CD4-positive, alpha-beta memory T cell (primary cell): ENCODE data around the gene GPR18. TPM values are rescaled to one million over a fixed set of nuclear protein-coding genes. Genes with fewer than 3 reads are reported as not detected.
"Not testable (repeated sequence)": the region's sequence is repeated elsewhere in the genome, so short reads cannot be mapped to it uniquely, and the experiment has no call there.

Source experiments
- CTCF ChIA-PET: fragments of 350-600 bp; sonication (Branson Sonifier 250); formaldehyde crosslinking; loops from one replicate; lab custom pipeline; 2021; ENCODE audit warnings: inconsistent platforms; ENCODE audit not compliant: partially characterized antibody; lab: Charles Lee
- POLR2A ChIA-PET: fragments of 350-600 bp; sonication (Branson Sonifier 250); formaldehyde crosslinking; loops from one replicate; lab custom pipeline; 2021; ENCODE audit not compliant: partially characterized antibody; lab: Charles Lee
- DNase-seq, 5 donors: peaks; one replicate each; pipeline versions ENCODE4 v3.0.0 to v3.0.0-alpha.2; 2020 to 2022; ENCODE audit warnings: mixed read lengths in 1 of 5
- H3K27ac ChIP-seq: one replicate; pipeline ENCODE4 v1.7.0; 2013; ENCODE audit warnings: low read depth, low read length
- H3K27me3 ChIP-seq: 2 replicates; pipeline ENCODE4 v1.7.0; 2013; ENCODE audit warnings: mild to moderate bottlenecking, low read length, moderate library complexity; ENCODE audit not compliant: insufficient read depth
- H3K36me3 ChIP-seq: 2 replicates; pipeline ENCODE4 v1.7.0; 2013; ENCODE audit warnings: mild to moderate bottlenecking, low read length, moderate library complexity; ENCODE audit not compliant: insufficient read depth
- H3K4me1 ChIP-seq: 2 replicates; pipeline ENCODE4 v1.7.0; 2013; ENCODE audit warnings: mild to moderate bottlenecking, low read length, moderate library complexity; ENCODE audit not compliant: insufficient read depth
- H3K4me3 ChIP-seq, 2 donors: one replicate each; pipeline ENCODE4 v1.7.0; 2013; ENCODE audit warnings: low read length in 2 of 2, mild to moderate bottlenecking in 1 of 2
- H3K9me3 ChIP-seq, 2 donors: one replicate each; pipeline ENCODE4 v1.7.0; 2013; ENCODE audit warnings: low read length in 2 of 2, control low read depth in 1 of 2; ENCODE audit not compliant: control insufficient read depth in 1 of 2
- H3K27ac Mint-ChIP-seq, 7 donors: one replicate each; pipeline ENCODE4 v1.8.0; 2020 to 2021; ENCODE audit warnings: mixed read lengths in 7 of 7, mild to moderate bottlenecking in 6 of 7, inconsistent platforms in 3 of 7, moderate library complexity in 3 of 7
- H3K27me3 Mint-ChIP-seq, 2 donors: one replicate each; pipeline ENCODE4 v1.8.0; 2020 to 2021; ENCODE audit warnings: mixed read lengths in 2 of 2
- H3K36me3 Mint-ChIP-seq, 2 donors: one replicate each; pipeline ENCODE4 v1.8.0; 2020 to 2021; ENCODE audit warnings: mixed read lengths in 2 of 2, inconsistent platforms in 1 of 2, mild to moderate bottlenecking in 1 of 2
- H3K4me1 Mint-ChIP-seq, 4 donors: one replicate each; pipeline ENCODE4 v1.8.0; 2020 to 2021; ENCODE audit warnings: mixed read lengths in 4 of 4, mild to moderate bottlenecking in 1 of 4
- H3K4me3 Mint-ChIP-seq, 8 donors: one replicate each; pipeline ENCODE4 v1.8.0; 2020 to 2021; ENCODE audit warnings: mixed read lengths in 8 of 8, mild to moderate bottlenecking in 7 of 8, moderate library complexity in 6 of 8, inconsistent platforms in 3 of 8
- H3K9me3 Mint-ChIP-seq, 8 donors: one replicate each; pipeline ENCODE4 v1.8.0; 2020 to 2021; ENCODE audit warnings: mixed read lengths in 8 of 8, mild to moderate bottlenecking in 5 of 8, inconsistent platforms in 3 of 8, moderate library complexity in 1 of 8
- intact Hi-C: fragments of 100-400 bp; cut with micrococcal nuclease; formaldehyde crosslinking; loops from one replicate; pipeline ENCODE4 v1.15.1; 2023
- polyA plus RNA-seq, 2 donors: library from polyadenylated mRNA; unstranded; fragments of 300-500 nt; fragmentation: Illumina TruSeq; gene quantifications; one replicate each; pipeline ENCODE4 v1.2.3, GENCODE V29; 2021
- total RNA-seq, 2 experiments: library from RNA; stranded (reverse); gene quantifications; one replicate each; pipeline ENCODE4 v1.2.3, GENCODE V29; 2021

The GPR18 gene
- total and polyA plus RNA-seq, 4 experiments from 2014 or later = 21.5 to 29.5 (median 22.9) TPM

- DNase-seq = peak; percentile 77 to 86 (median 81)
- peak overlapping the region; percentile 62 to 71 for H3K4me3 ChIP-seq
These were observed 42.9 kb downstream of the GPR18 start for GRCh38 chr13:99215184-99215830.

DNA sequence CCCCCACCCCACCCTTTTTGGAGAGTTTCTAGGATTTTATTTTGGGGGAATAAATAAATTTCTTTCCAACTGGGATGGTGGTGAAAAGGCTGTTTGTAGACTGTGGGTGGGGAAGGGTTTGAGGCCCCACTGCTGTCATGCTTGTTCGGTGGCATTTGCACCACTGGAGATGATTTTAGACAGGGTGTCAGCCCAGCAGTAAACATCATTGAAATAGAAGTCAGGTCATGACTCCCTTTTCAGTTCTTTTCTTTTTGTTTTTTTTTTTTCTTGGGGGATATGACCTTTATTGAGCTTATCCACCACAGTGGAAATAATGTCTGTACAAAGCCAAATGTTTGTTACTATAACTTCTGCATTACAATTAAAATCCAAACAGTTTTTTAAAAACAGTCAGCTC, 43.4 kb downstream of the GPR18 start:
- Mint-ChIP-seq H3K36me3 (peaks cover 14 to 26% of the 10 kb centered on the region in 2 donors), H3K27me3 (no peaks in the 10 kb centered on the region), H3K27ac (peak overlapping the region; percentile 96 to 99 (median 99)), H3K4me1 (peaks cover 57 to 92% (median 74%) of the 10 kb centered on the region in 4 donors), H3K9me3 (no peaks in the 10 kb centered on the region), H3K4me3 (peak overlapping the region; percentile 91 to 97 (median 94))
- H3K4me3 ChIP-seq = peak overlapping the region; percentile 62 to 71
- peak overlapping the region; percentile 68 for H3K27ac ChIP-seq
- no peaks in the 10 kb centered on the region for H3K36me3 ChIP-seq
- no peak for DNase-seq
- no peaks in the 10 kb centered on the region for H3K27me3 ChIP-seq
- H3K4me1 ChIP-seq = peaks cover 80% of the 10 kb centered on the region
- ChIA-PET CTCF (interaction anchor here (0.7 to 3.2 kb wide), 11 partner anchors 9 to 221 kb away, joined by 3 to 24 read pairs (median 8); partner anchors contain the start of gene UBAC2), POLR2A (interaction anchor here (0.7 to 7.0 kb wide), 12 partner anchors 12 to 54 kb away, joined by 3 to 251 read pairs (median 3); partner anchors contain the start of genes GPR18 and UBAC2)
- intact Hi-C loops = loop anchor here (1.0 to 5.0 kb wide), 4 partner anchors 10 to 283 kb away; partner anchors contain the start of gene UBAC2
- no peaks in the 10 kb centered on the region for H3K9me3 ChIP-seq

More at GRCh38 chr13:99215184-99215830, 42.9 kb downstream of the GPR18 start:
- no peaks in the 10 kb centered on the region for H3K9me3 Mint-ChIP-seq
- H3K27me3 ChIP-seq = no peaks in the 10 kb centered on the region
- ChIA-PET POLR2A (interaction anchor here (0.7 to 7.0 kb wide), 12 partner anchors 9 to 54 kb away, joined by 3 to 251 read pairs (median 3); partner anchors contain the start of genes GPR18 and UBAC2), CTCF (interaction anchor here (0.7 to 3.2 kb wide), 11 partner anchors 9 to 220 kb away, joined by 3 to 24 read pairs (median 8); partner anchors contain the start of gene UBAC2)
- peaks cover 86% of the 10 kb centered on the region for H3K4me1 ChIP-seq
- H3K9me3 ChIP-seq = no peaks in the 10 kb centered on the region
- H3K4me1 Mint-ChIP-seq = peaks cover 56 to 92% (median 74%) of the 10 kb centered on the region in 4 donors
- no peaks in the 10 kb centered on the region for H3K36me3 ChIP-seq
- peak overlapping the region; percentile 91 to 97 (median 94) for H3K4me3 Mint-ChIP-seq
- peak overlapping the region; percentile 68 for H3K27ac ChIP-seq
- intact Hi-C loops = loop anchor here (1.0 to 5.0 kb wide), 4 partner anchors 11 to 282 kb away; partner anchors contain the start of gene UBAC2
- H3K36me3 Mint-ChIP-seq = peaks cover 14 to 25% of the 10 kb centered on the region in 2 donors
- peak overlapping the region; percentile 96 to 99 (median 99) for H3K27ac Mint-ChIP-seq
- no peaks in the 10 kb centered on the region for H3K27me3 Mint-ChIP-seq

DNA sequence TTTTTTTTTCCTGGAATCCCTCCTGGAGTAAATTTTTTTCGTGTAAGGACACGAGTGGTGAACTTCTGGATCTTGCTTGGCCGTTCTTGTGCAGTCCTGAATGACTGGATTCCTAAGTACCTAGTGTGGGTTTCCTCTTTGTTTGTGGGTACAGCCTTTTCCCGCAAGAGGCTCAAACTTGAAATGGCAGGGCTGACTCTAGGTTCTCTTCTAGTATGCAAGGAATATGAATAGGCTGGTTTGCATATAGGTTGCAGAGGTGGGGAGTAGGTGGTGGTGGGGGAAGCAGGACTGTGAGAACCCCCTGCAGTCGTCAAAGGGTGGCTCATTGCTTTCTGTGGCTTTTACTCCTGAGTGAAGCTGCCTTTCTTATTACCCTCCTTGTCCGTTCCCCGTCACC, 43.9 kb downstream of the GPR18 start:
- DNase-seq = peak in 1 of 5 donors; percentile 61
- Histone ChIP-seq H3K27ac (peak overlapping the region; percentile 68), H3K27me3 (no peaks in the 10 kb centered on the region), H3K4me1 (peaks cover 78% of the 10 kb centered on the region), H3K36me3 (no peaks in the 10 kb centered on the region), H3K9me3 (no peaks in the 10 kb centered on the region), H3K4me3 (peak overlapping the region in 1 of 2 donors; percentile 62)
- intact Hi-C loops = loop anchor here (2.0 kb wide), 1 partner anchor 15 kb away; no protein-coding TSS in a partner anchor
- peaks cover 14 to 29% of the 10 kb centered on the region in 2 donors for H3K36me3 Mint-ChIP-seq
- peak overlapping the region; percentile 96 to 99 (median 99) for H3K27ac Mint-ChIP-seq
- CTCF ChIA-PET = interaction anchor here (1.0 to 3.2 kb wide), 9 partner anchors 8 to 55 kb away, joined by 3 to 24 read pairs (median 10); partner anchors contain the start of gene UBAC2
- no peaks in the 10 kb centered on the region for H3K27me3 Mint-ChIP-seq
- POLR2A ChIA-PET = interaction anchor here (0.7 to 7.0 kb wide), 9 partner anchors 12 to 55 kb away, joined by 3 to 251 read pairs (median 5); partner anchors contain the start of genes GPR18 and UBAC2
- H3K9me3 Mint-ChIP-seq = no peaks in the 10 kb centered on the region
- H3K4me3 Mint-ChIP-seq = peak overlapping the region; percentile 73 to 97 (median 94)
- H3K4me1 Mint-ChIP-seq = peaks cover 55 to 92% (median 74%) of the 10 kb centered on the region in 4 donors

DNA sequence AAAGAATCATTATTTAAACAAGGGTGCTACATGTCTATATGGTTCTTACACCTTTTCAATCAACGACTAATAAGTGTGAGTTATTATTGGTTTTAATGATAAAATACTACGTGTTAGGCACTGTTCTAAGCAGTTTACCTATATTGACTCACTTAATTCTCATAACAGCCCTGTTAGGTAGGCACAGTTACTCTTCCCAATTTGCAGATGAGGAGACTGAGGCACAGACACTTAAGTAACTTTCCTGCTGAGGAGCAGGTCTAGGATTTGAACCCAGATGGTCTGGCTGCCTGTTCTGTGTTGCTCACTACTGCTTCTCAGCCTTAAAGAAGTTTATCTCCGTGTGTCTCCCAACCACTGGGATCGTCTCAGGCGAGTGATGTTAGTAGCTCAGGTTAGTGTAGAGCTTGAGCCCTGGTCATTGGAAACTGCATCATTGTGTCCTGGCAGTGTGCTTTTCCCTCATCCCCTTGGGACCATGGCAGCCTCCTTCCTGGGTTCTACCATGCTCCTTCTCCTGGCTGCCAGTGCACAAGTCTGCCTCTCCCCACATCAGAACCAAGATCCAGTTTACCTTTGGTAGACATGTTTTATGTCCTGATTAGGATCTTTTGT, 46.7 kb downstream of the GPR18 start:
- Histone ChIP-seq H3K36me3 (no peaks in the 10 kb centered on the region), H3K4me1 (peaks cover 74% of the 10 kb centered on the region), H3K27me3 (no peaks in the 10 kb centered on the region), H3K9me3 (no peaks in the 10 kb centered on the region), H3K27ac (no peak overlapping the region), H3K4me3 (no peak overlapping the region)
- H3K36me3 Mint-ChIP-seq = peaks cover 19 to 47% of the 10 kb centered on the region in 2 donors
- intact Hi-C loops = no loop called here
- H3K9me3 Mint-ChIP-seq = no peaks in the 10 kb centered on the region
- no peaks in the 10 kb centered on the region for H3K27me3 Mint-ChIP-seq
- CTCF ChIA-PET = interaction anchor here (1.1 to 1.5 kb wide), 3 partner anchors 10 to 55 kb away, joined by 3 to 4 read pairs (median 4); no protein-coding TSS in a partner anchor
- peak overlapping the region in 6 of 7 donors; percentile 14 to 70 (median 28) for H3K27ac Mint-ChIP-seq
- POLR2A ChIA-PET = interaction anchor here (1.0 to 1.6 kb wide), 3 partner anchors 10 to 45 kb away, joined by 3 to 4 read pairs (median 3); no protein-coding TSS in a partner anchor
- H3K4me1 Mint-ChIP-seq = peaks cover 55 to 87% (median 72%) of the 10 kb centered on the region in 4 donors
- H3K4me3 Mint-ChIP-seq = peak overlapping the region in 2 of 8 donors; percentile 1 to 40
- DNase-seq = no peak

GRCh38 chr13:99210627-99211026, 47.6 kb downstream of the GPR18 start:
- H3K27me3 Mint-ChIP-seq, H3K4me3 Mint-ChIP-seq, H3K36me3 ChIP-seq, intact Hi-C loops, H3K27ac ChIP-seq, H3K4me3 ChIP-seq, H3K27me3 ChIP-seq, H3K9me3 ChIP-seq, CTCF ChIA-PET, H3K9me3 Mint-ChIP-seq, DNase-seq: not testable (repeated sequence)
- Mint-ChIP-seq H3K27ac (peak overlapping the region in 3 of 7 donors; percentile 29 to 51 (median 38)), H3K36me3 (peaks cover 23 to 53% of the 10 kb centered on the region in 2 donors), H3K4me1 (peaks cover 61 to 87% (median 76%) of the 10 kb centered on the region in 4 donors)
- POLR2A ChIA-PET = interaction anchor here (1.6 kb wide), 1 partner anchor 24 kb away, joined by 3 read pairs; no protein-coding TSS in a partner anchor
- H3K4me1 ChIP-seq = peaks cover 74% of the 10 kb centered on the region

DNA sequence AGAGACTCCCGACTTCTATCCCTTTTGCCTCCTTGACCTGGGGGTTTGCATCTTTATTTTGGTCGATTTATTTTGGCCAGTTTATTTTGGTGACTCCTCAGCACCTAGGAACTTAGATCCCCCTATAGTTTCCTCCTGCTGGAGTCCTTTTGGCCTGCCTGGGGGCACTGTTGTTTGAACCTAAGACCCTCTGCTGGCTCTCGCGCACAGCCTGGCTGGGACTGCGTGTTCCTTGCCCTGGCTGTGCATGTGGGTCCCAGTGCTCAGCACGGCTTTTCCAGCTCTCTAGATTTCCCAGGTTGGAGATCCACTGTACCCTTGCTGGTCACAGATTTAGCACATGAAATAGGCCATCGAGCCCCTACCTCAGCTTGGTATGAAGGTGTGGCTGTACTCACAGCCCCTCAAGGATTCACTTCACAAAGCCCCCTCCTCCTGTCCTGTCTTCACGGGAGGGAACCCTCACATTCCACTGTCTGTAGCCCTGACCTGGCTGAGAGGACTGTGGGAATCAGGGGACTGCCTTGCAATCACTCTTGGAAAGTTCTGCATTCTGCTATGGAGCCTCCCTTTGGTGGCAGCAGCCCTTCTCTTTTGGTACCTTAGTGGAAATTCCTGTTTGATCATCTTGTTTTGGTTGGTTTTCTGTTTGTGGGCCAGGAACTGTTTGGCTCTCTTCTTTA, 49.2 kb downstream of the GPR18 start:
- peaks cover 74% of the 10 kb centered on the region for H3K4me1 ChIP-seq
- Mint-ChIP-seq H3K4me3 (peak overlapping the region in 6 of 8 donors; percentile 13 to 51 (median 34)), H3K9me3 (no peaks in the 10 kb centered on the region), H3K36me3 (peaks cover 20 to 59% of the 10 kb centered on the region in 2 donors), H3K27ac (peak overlapping the region; percentile 57 to 80 (median 70)), H3K4me1 (peaks cover 61 to 87% (median 76%) of the 10 kb centered on the region in 4 donors), H3K27me3 (no peaks in the 10 kb centered on the region)
- H3K4me3 ChIP-seq = no peak overlapping the region
- no peak overlapping the region for H3K27ac ChIP-seq
- DNase-seq = no peak
- POLR2A ChIA-PET = interaction anchor here (1.4 to 13.2 kb wide), 2 partner anchors 8 to 9 kb away, joined by 4 to 251 read pairs; partner anchors contain the start of gene UBAC2
- no peaks in the 10 kb centered on the region for H3K27me3 ChIP-seq
- H3K36me3 ChIP-seq = peaks cover 7% of the 10 kb centered on the region
- no peaks in the 10 kb centered on the region for H3K9me3 ChIP-seq
- CTCF ChIA-PET = interaction anchor here (1.0 to 14.9 kb wide), 3 partner anchors 25 to 60 kb away, joined by 3 to 325 read pairs (median 4); no protein-coding TSS in a partner anchor
- intact Hi-C loops = no loop called here
